DOHH2 (cell line): Measurements from ENCODE around the gene PATJ.

Experiments
- EZH2phosphoT487 ChIP-seq: fragments of 200-600 bp; sonication (generic); IDR thresholded peaks from 2 replicates; pipeline ENCODE4 v1.6.1; 2017; ENCODE audit warnings: borderline replicate concordance, mild to moderate bottlenecking, antibody characterized with exemption, low read length, moderate library complexity, mixed read lengths
- TF ChIP-seq, protein P1 (sequence below): fragments of 200-600 bp; sonication (generic); IDR thresholded peaks from one replicate; pipeline ENCODE4 v1.5.1; 2014; ENCODE audit warnings: antibody characterized with exemption, mild to moderate bottlenecking, low read depth, low read length; ENCODE audit not compliant: poor library complexity, severe bottlenecking

- TF ChIP-seq, protein P1, sequence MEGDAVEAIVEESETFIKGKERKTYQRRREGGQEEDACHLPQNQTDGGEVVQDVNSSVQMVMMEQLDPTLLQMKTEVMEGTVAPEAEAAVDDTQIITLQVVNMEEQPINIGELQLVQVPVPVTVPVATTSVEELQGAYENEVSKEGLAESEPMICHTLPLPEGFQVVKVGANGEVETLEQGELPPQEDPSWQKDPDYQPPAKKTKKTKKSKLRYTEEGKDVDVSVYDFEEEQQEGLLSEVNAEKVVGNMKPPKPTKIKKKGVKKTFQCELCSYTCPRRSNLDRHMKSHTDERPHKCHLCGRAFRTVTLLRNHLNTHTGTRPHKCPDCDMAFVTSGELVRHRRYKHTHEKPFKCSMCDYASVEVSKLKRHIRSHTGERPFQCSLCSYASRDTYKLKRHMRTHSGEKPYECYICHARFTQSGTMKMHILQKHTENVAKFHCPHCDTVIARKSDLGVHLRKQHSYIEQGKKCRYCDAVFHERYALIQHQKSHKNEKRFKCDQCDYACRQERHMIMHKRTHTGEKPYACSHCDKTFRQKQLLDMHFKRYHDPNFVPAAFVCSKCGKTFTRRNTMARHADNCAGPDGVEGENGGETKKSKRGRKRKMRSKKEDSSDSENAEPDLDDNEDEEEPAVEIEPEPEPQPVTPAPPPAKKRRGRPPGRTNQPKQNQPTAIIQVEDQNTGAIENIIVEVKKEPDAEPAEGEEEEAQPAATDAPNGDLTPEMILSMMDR, result no peak
- TF ChIP-seq EZH2phosphoT487, result no peak
These were observed 97.4 kb downstream of the PATJ start for GRCh38 chr1:61839679-61840078.
